GM18526 (cell line): Measurements from ENCODE around the gene SV2C.

Experiments
- POLR2A ChIP-seq: IDR thresholded peaks from 3 replicates; pipeline ENCODE4 v1.6.1; 2011; ENCODE audit not compliant: insufficient read length; ENCODE audit errors: extremely low read depth

The SV2C gene

DNA sequence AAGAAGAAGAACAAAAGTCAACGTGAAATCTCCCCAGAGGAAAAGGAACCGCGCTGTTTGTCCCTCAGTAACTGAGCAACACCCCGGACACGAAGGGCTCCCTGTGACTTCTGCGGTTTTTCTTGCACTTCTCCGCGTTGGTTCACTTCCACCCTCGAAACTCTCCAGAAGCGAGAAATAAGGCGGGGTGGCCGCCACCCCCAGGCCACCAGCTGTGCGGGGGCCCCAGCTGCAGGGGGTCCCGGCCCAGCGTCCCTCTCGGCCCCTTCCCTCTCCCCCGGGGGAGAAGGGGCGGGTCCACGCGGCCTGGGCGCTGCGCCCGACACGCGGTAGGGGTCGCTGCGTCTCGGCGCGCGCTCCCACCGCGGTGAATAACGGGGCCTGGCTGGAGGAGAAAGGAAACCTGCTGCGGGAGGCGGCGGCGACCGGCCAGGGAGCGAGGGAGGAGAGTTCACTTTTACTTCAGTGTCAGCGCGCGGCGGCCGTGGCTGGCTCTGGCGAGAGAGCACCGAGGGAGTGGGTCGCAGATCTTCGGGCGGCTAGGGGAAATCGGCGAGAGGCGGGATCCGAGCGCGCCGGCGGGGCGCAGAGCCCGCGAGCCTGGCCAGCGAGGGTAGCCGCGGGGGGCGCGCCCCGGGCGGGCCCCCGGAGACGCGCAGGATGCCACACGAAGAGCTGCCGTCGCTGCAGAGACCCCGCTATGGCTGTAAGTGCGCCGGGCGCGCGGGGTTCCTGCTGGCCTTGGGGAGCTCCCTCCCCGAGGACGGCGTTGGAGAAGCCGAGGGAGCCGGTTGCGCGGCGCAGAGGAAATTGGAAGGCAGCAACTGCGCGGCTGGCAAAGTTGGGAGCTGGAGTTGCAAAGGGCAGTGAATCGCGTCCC, 319.9 kb downstream of the SV2C start, which contains the start of gene IQGAP2:
TSS of gene IQGAP2 (plus strand) at position 400 of the 880 bp plus-strand sequence. CDS start at position 661, 261 bp downstream.
- peak; percentile 52 for TF ChIP-seq POLR2A
